Mononuclear cell (primary cell): Measurements from ENCODE around the gene MMRN1. TPM values are rescaled to one million over a fixed set of nuclear protein-coding genes. Genes with fewer than 3 reads are reported as not detected.

ENCODE experiments used
- H3K27me3 ChIP-seq: 2 replicates; pipeline ENCODE4 v1.6.0; 2011; ENCODE audit warnings: low read length, control low read depth; ENCODE audit not compliant: insufficient read depth
- H3K4me1 ChIP-seq: 2 replicates; pipeline ENCODE4 v1.5.1; 2011; ENCODE audit warnings: mild to moderate bottlenecking, low read length, control low read depth; ENCODE audit not compliant: insufficient read depth
- H3K4me3 ChIP-seq: 2 replicates; pipeline ENCODE4 v1.5.1; 2011; ENCODE audit warnings: mild to moderate bottlenecking, low read length, moderate library complexity
- H3K9me3 ChIP-seq: 2 replicates; pipeline ENCODE4 v1.5.1; 2011; ENCODE audit warnings: low read depth, mild to moderate bottlenecking, control low read depth, low read length
- total RNA-seq: library from RNA; depleted of rRNA; stranded (reverse); fragments of >200 nt; gene quantifications from one replicate; pipeline ENCODE4 v1.2.3, GENCODE V29; 2012

The MMRN1 gene
- 8.1 TPM for total RNA-seq

GRCh38 chr4:89894649-89895550 lies at the start of gene MMRN1:
Gene MMRN1 (plus strand): TSS chr4:89894854. CDS start chr4:89894972, 118 bp downstream.
- Histone ChIP-seq H3K9me3 (no peaks in the 10 kb centered on the region), H3K4me1 (peaks cover 22% of the 10 kb centered on the region), H3K27me3 (peaks cover 4% of the 10 kb centered on the region), H3K4me3 (peak within 1 kb of the TSS; percentile 15)

GRCh38 chr4:89847571-89848325 lies 46.9 kb upstream of the MMRN1 start:
- H3K9me3 ChIP-seq: no peaks in the 10 kb centered on the region
- H3K4me1 ChIP-seq: no peaks in the 10 kb centered on the region
- no peak overlapping the region for H3K4me3 ChIP-seq
- H3K27me3 ChIP-seq: no peaks in the 10 kb centered on the region

GRCh38 chr4:89855236-89855635 lies 39.4 kb upstream of the MMRN1 start:
- Histone ChIP-seq H3K4me1 (no peaks in the 10 kb centered on the region), H3K9me3 (no peaks in the 10 kb centered on the region), H3K27me3 (no peaks in the 10 kb centered on the region), H3K4me3 (no peak overlapping the region)

- H3K4me3 ChIP-seq: no peak overlapping the region
- H3K4me1 ChIP-seq: no peaks in the 10 kb centered on the region
- no peaks in the 10 kb centered on the region for H3K9me3 ChIP-seq
- no peaks in the 10 kb centered on the region for H3K27me3 ChIP-seq
Measured at GRCh38 chr4:89860971-89861370, 33.7 kb upstream of the MMRN1 start.

- Histone ChIP-seq H3K4me3 (no peak overlapping the region), H3K27me3 (no peaks in the 10 kb centered on the region), H3K4me1 (no peaks in the 10 kb centered on the region), H3K9me3 (no peaks in the 10 kb centered on the region)
Measured at GRCh38 chr4:89863533-89863932, 31.1 kb upstream of the MMRN1 start.

GRCh38 chr4:89868276-89868675 lies 26.4 kb upstream of the MMRN1 start:
- Histone ChIP-seq H3K4me3 (no peak overlapping the region), H3K27me3 (no peaks in the 10 kb centered on the region), H3K4me1 (no peaks in the 10 kb centered on the region), H3K9me3 (no peaks in the 10 kb centered on the region)

- Histone ChIP-seq H3K4me1 (no peaks in the 10 kb centered on the region), H3K9me3 (no peaks in the 10 kb centered on the region), H3K27me3 (no peaks in the 10 kb centered on the region), H3K4me3 (no peak overlapping the region)
Measured at GRCh38 chr4:89868999-89869589, 25.6 kb upstream of the MMRN1 start.

- Histone ChIP-seq H3K4me3 (no peak overlapping the region), H3K27me3 (no peaks in the 10 kb centered on the region), H3K4me1 (no peaks in the 10 kb centered on the region), H3K9me3 (no peaks in the 10 kb centered on the region)
Measured at GRCh38 chr4:89871211-89871610, 23.4 kb upstream of the MMRN1 start.

GRCh38 chr4:89876548-89876947 lies 18.1 kb upstream of the MMRN1 start:
- Histone ChIP-seq H3K27me3 (no peaks in the 10 kb centered on the region), H3K4me3 (no peak overlapping the region), H3K9me3 (no peaks in the 10 kb centered on the region), H3K4me1 (no peaks in the 10 kb centered on the region)

GRCh38 chr4:89878611-89879010 lies 16.0 kb upstream of the MMRN1 start:
- no peak overlapping the region for H3K4me3 ChIP-seq
- no peaks in the 10 kb centered on the region for H3K27me3 ChIP-seq
- no peaks in the 10 kb centered on the region for H3K4me1 ChIP-seq
- H3K9me3 ChIP-seq: no peaks in the 10 kb centered on the region

GRCh38 chr4:89879215-89879614 lies 15.4 kb upstream of the MMRN1 start:
- H3K4me1 ChIP-seq: no peaks in the 10 kb centered on the region
- H3K4me3 ChIP-seq: no peak overlapping the region
- no peaks in the 10 kb centered on the region for H3K27me3 ChIP-seq
- no peaks in the 10 kb centered on the region for H3K9me3 ChIP-seq

- H3K4me1 ChIP-seq: peaks cover 5% of the 10 kb centered on the region
- peaks cover 4% of the 10 kb centered on the region for H3K27me3 ChIP-seq
- no peak overlapping the region for H3K4me3 ChIP-seq
- H3K9me3 ChIP-seq: no peaks in the 10 kb centered on the region
Measured at GRCh38 chr4:89889289-89889688, 5.4 kb upstream of the MMRN1 start.

- Histone ChIP-seq H3K27me3 (no peaks in the 10 kb centered on the region), H3K4me3 (no peak overlapping the region), H3K9me3 (no peaks in the 10 kb centered on the region), H3K4me1 (peaks cover 22% of the 10 kb centered on the region)
Measured at GRCh38 chr4:89897867-89898266, 3.2 kb downstream of the MMRN1 start.

GRCh38 chr4:89898304-89898716 lies 3.7 kb downstream of the MMRN1 start:
- Histone ChIP-seq H3K9me3 (no peaks in the 10 kb centered on the region), H3K27me3 (no peaks in the 10 kb centered on the region), H3K4me1 (peaks cover 22% of the 10 kb centered on the region), H3K4me3 (no peak overlapping the region)

GRCh38 chr4:89899152-89899551 lies 4.5 kb downstream of the MMRN1 start:
- Histone ChIP-seq H3K27me3 (no peaks in the 10 kb centered on the region), H3K4me1 (peaks cover 22% of the 10 kb centered on the region), H3K9me3 (no peaks in the 10 kb centered on the region), H3K4me3 (no peak overlapping the region)
